NCI-H2196 (cell line): ENCODE measurements around the gene LECT2.

Experiments used
- DNase-seq: peaks from one replicate; lab custom pipeline; 2025; ENCODE audit not compliant: unreplicated experiment; lab: John Stamatoyannopoulos, UW

LECT2 gene

DNA sequence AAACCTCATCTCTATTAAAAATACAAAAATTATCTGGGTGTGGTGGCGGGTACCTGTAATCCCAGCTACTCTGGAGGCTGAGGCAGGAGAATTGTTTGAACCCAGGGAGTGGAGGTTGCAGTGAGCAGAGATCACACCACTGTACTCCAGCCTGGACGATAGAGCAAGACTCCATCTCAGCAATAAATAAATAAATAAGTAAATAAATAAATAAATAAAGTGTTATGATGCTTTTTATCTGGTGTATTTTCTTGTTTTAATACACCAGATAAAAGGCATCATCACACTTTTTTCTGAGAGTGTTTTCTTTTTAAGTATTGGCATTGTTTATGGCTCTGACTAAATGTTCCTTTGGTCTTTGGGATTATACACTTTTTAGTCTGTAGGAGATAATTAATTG lies 24.2 kb upstream of the LECT2 start:
- no peak for DNase-seq

DNA sequence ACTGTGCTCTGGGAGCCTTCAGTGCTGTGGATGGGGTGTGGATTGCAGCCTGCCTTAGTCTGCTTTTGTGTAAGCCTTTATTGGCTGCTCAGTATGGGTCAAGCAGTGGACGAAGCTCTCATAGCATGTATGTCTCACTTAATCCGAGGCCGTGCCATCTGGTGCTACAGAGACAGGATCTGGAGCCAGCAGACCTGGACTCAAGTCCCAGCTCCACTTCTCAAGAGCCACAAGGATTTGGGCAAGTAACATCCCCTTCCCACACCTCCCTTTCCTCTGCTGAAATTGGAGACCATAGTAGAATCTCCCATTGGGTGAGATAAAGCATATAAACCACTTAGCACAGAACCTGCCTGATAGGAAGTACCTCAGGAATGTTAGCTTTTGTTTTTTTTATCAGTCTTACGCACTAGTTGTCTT lies 23.4 kb upstream of the LECT2 start:
- no peak for DNase-seq

GRCh38 chr5:135977375-135977928 lies 22.7 kb upstream of the LECT2 start:
- no peak for DNase-seq

- no peak for DNase-seq
These were observed 21.4 kb upstream of the LECT2 start for GRCh38 chr5:135976216-135976615.

DNA sequence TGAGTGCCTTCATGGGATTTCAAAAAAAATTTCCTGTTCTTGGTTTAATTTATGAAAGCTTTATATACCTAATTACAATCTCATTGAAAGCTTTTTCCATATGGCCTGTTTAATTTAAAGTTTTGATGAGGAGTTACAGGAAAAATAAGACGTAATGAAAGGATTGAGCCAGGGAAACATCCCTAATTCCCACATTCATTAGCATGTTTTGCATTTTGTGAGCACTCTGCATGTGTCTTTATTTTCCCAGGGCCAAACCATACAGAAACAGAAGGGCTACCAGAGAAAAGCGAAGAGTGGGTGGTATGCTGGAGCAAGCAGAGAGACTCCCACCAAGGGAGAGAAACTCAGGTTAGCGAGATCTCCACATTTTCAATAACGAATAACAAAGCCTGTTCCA lies 20.3 kb upstream of the LECT2 start:
- no peak for DNase-seq

DNA sequence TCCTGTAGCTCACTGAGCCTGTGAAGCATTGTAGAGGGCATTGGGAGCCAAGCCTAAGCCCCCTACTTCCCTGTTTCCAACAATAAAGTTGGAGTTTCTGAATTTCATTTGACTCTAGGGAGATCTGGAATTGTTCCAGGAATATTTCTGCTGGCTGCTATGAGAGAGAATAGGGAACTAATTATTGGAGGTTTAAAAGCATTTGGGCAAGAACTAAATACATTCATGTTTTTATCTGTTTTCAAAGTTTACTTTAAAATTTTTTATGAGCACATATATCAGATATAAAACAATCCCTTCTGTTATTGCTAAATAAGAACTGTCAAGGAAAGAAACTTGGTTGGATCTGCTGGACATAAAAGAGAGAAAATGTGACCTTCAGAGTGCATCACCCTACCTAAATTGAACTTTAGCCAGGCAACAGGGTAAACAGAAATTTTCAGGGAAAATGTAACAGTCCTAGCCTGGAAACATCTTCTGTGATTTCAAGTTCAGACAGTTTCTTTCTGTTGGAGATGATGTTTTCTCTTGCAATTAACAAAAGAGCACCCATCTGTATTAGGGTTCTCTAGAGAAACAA lies 19.3 kb upstream of the LECT2 start:
- DNase-seq: no peak

DNA sequence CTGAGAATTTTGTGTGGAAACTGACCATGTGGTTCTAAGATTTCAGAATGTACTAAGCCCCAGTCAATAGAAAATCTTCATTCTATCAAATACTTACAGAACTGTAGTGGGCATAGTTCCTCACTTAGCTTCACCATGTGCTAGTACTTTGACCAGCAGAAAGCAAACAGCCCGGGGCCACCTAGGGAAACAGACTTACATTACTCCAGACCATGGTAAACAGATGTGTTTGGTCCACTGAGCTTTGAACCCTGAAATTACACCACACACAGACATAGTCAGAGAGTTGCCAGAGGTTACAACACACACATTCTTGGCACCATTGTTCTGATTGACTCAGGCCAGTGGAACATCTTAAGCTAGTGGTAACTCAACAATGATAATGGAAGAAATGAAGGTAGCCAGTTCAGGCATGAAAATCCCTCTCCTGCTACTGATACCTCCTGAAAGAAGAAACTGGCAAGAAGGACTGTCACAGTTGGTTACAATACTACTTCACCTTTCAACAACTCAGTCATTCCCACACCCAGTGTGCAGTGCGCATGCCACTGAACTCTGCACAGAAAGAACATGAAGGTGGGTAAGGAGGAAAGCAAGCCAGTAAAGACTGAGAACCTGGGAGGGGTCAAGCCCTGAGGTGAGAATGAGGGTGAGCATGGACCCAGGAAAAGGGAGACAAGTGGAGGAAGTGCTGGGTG lies 18.7 kb upstream of the LECT2 start:
- DNase-seq: no peak

- DNase-seq: no peak
These were observed 16.9 kb upstream of the LECT2 start for GRCh38 chr5:135971701-135972100.

- no peak for DNase-seq
These were observed 12.0 kb upstream of the LECT2 start for GRCh38 chr5:135966790-135967189.

- no peak for DNase-seq
These were observed 11.4 kb upstream of the LECT2 start for GRCh38 chr5:135966165-135966564.

DNA sequence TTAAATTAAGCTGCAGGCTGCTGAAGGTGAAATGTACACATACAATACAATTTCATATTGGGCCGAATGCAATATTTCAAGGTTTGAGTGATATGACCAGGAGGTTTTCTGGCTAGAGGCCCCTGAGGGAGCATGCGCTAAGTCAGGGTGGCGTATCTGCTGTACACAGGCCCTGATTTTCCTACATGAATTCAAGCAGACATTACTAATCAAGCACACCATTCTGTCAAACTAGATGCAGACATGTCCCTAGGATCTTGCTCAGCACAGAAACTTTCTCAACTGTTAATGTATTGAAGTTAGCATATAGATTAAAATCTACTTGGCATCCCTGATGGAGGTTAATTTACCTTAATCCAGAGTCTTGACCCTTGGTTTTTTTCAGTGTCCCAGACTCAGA lies 10.7 kb upstream of the LECT2 start:
- no peak for DNase-seq

DNA sequence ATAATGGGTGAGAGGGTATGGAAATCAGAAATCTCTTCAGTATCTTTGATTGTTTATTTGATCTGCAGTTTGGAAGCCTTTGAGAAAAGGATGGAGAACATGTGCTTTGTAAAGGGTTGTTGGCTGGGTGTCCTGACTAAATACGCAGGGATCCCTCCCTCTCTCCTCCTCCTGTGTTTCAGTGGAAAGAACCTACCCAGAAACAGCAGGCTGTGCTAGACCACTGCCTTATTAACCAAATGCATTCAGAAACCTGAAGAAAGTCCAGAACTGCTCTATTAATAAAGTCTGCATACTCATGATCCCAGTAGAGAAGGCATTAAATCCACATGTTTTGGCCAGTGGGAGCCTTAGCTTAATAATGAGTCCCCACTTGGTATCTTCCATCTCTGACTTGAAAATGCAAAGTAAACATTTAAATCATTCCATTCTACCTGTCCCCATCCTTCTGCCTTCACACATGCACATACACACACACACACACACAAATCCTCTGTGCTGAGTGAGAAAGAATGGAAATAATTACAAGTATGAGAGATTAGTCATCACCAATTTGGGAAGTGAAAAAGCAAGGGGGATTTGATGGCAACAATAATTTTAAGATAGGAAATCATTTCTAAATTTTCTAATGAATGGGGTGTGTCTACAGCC lies 10.0 kb upstream of the LECT2 start:
- no peak for DNase-seq

- no peak for DNase-seq
These were observed 742 bp upstream of the LECT2 start for GRCh38 chr5:135955525-135955924.

DNA sequence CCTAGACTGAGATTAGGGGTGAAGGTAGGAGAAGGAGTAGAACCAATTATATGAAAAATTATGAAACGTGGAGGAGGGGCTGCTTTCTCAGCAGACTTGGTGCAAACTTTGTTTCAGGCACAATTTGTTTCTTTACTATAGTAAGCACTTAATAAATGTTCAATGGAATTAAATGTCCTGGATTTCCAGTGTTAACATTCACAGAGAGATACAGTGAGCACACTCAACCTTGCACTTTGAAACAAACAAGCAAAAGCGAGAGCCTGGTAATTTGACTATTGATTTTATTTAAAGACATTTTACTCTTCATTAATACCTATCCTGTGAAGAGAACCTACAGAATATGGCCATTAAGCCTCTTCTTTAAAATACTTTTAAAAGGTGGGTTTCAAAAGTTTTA lies 933 bp downstream of the LECT2 start:
- no peak for DNase-seq

GRCh38 chr5:135952683-135953082 lies 2.1 kb downstream of the LECT2 start:
- DNase-seq: no peak

- no peak for DNase-seq
These were observed 3.0 kb downstream of the LECT2 start for GRCh38 chr5:135951807-135952206.

- DNase-seq: no peak
These were observed 3.5 kb downstream of the LECT2 start for GRCh38 chr5:135951257-135951656.

GRCh38 chr5:135950611-135951010 lies 4.2 kb downstream of the LECT2 start:
- DNase-seq: no peak

DNA sequence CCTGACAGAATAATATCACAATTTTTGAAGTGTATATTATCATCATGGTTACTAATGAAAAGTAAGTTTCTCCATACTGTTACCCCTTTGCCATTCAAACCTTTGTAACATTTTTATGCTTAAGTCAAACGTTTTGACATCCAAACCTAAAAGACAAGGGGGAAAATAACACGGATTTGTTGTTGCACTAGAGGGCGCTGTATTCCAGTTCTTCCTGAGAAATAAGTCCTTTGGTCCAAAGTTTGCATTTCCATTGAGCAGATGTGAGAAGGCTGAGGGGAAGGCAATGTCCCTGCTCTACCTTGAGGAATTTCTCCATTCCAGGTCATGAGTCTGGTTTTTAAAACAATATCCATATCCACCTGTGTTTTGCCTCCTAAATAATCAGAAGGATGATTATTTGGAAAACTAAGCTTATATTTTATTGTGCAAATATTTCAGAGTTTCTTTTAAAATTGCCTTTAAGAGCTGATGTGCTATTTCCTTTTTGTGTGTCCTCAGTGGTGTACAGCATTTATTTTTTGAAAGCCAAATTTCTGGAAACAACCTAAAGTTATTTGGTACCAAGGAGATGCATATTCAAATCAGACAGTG lies 9.7 kb downstream of the LECT2 start:
- DNase-seq: peak; percentile 85

- DNase-seq: no peak
These were observed 10.2 kb downstream of the LECT2 start for GRCh38 chr5:135944564-135944963.

GRCh38 chr5:135942202-135942771 lies 12.5 kb downstream of the LECT2 start:
- no peak for DNase-seq

GRCh38 chr5:135941711-135942110 lies 13.1 kb downstream of the LECT2 start:
- no peak for DNase-seq
